IPS DF 6.9 (cell line): Measurements from ENCODE around the gene TAS2R8.
"Not testable (repeated sequence)": the region's sequence is repeated elsewhere in the genome, so short reads cannot be mapped to it uniquely, and the experiment has no call there.

Source experiments
- DNase-seq: peaks from one replicate; pipeline ENCODE4 v3.0.0-alpha.2; 2013; ENCODE audit warnings: low read depth, low spot score
- H3K27ac ChIP-seq: one replicate; pipeline ENCODE4 v1.5.1; 2013; ENCODE audit warnings: low read length, control low read depth
- H3K27me3 ChIP-seq: 2 replicates; pipeline ENCODE4 v1.6.1; 2013; ENCODE audit warnings: mild to moderate bottlenecking, low read length; ENCODE audit not compliant: control insufficient read depth, insufficient read depth
- H3K36me3 ChIP-seq: 2 replicates; pipeline ENCODE4 v1.6.1; 2013; ENCODE audit warnings: low read length; ENCODE audit not compliant: control insufficient read depth, insufficient read depth
- H3K4me1 ChIP-seq: 2 replicates; pipeline ENCODE4 v1.6.1; 2013; ENCODE audit warnings: low read length; ENCODE audit not compliant: control insufficient read depth, insufficient read depth
- H3K4me3 ChIP-seq: 2 replicates; pipeline ENCODE4 v1.5.1; 2013; ENCODE audit warnings: mild to moderate bottlenecking, low read length
- H3K9me3 ChIP-seq: 2 replicates; pipeline ENCODE4 v1.6.1; 2013; ENCODE audit warnings: low read length, inconsistent platforms; ENCODE audit not compliant: control insufficient read depth, insufficient read depth
- WGBS: extraction: QIAGEN DNeasy Blood & Tissue Kit; methylation state at CpG from one replicate; pipeline ENCODE4 v1.1.7; 2013; ENCODE audit warnings: mixed read lengths, missing lambda C conversion rate; ENCODE audit not compliant: insufficient read length, insufficient coverage; 5-methylcytosine and 5-hydroxymethylcytosine counted together

Gene TAS2R8

GRCh38 chr12:10824957-10825356 is 17.9 kb upstream of the TAS2R8 start:
- DNase-seq, result no peak
- no peaks in the 10 kb centered on the region for H3K36me3 ChIP-seq
- no peaks in the 10 kb centered on the region for H3K4me1 ChIP-seq
- no peak overlapping the region for H3K27ac ChIP-seq
- H3K9me3 ChIP-seq, result no peaks in the 10 kb centered on the region
- no peaks in the 10 kb centered on the region for H3K27me3 ChIP-seq
- no CpG with 5 or more reads among the region's 3 CpGs for WGBS
- no peak overlapping the region for H3K4me3 ChIP-seq

DNA sequence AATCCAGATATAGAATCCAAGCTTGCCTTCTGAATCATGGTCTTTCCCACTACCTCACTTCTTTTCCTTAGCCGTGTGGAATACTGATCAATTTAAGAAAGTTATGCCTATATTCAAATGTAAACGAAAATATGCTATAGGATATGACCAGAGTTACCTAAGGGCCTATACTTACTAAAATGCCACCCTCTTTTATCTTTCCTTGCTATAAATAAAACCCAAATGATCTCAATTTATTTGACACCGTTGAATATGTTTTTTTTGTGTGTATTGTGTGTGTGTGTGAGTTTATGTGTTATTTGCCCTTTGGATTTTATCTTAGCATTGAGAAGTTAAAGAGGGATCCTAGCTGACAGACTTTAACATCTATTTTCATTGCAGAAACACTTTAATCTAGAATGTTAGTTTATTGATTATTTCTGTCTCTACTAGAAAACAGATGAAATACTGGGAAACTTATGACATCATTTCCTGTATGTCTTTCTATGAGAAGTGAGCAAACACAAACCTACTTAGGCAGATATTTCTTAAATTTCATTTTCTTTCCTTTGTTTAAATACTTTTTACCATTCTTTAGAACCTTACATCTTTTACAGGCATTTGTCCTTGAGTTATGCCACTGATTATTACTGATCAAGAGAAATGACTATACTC is 4.9 kb upstream of the TAS2R8 start:
- WGBS, result 100% methylated on average over 1 of the region's 3 CpGs
- Histone ChIP-seq H3K27me3 (no peaks in the 10 kb centered on the region; the same call in 1 of the 2 replicates), H3K4me1 (no peaks in the 10 kb centered on the region), H3K36me3 (no peaks in the 10 kb centered on the region), H3K4me3 (no peak overlapping the region), H3K27ac (no peak overlapping the region), H3K9me3 (no peaks in the 10 kb centered on the region)
- DNase-seq, result no peak

GRCh38 chr12:10810068-10810467 is 3.0 kb upstream of the TAS2R8 start, which contains the start of gene TAS2R9:
TAS2R9 (minus strand) TSS chr12:10810168; CDS start chr12:10810075, 93 bp downstream.
- no peak within 1 kb of the TSS for H3K4me3 ChIP-seq
- H3K9me3 ChIP-seq, result no peaks in the 10 kb centered on the region
- H3K4me1 ChIP-seq, result no peaks in the 10 kb centered on the region
- H3K27me3 ChIP-seq, result no peaks in the 10 kb centered on the region; the same call in 1 of the 2 replicates
- no peak within 1 kb of the TSS for H3K27ac ChIP-seq
- no peaks in the 10 kb centered on the region for H3K36me3 ChIP-seq
- DNase-seq, result no peak

DNA sequence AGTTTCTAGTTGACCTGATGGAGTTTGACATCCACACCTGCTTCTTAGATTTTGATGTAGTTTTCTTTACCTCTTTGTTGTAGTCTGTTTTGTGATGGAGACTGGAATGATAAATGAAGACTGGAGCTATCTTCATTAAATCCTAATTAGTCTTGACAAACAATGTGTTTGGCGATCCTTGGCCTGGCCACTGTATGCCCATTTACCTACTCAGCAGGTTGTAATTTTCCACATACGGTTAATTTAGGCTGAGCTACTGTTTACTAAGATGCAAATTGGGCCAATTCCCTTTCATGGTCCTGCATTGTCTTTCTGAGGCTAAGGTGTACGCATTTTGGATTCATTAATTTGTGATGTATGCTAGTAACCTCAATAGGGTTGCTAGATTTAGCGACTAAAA is 4.5 kb downstream of the TAS2R8 start, which contains the start of gene TAS2R7:
Gene TAS2R7, minus strand, starts transcription at position 41 of the 400 bp plus-strand sequence. CDS start 57 bp downstream, outside the sequence.
- no CpG with 5 or more reads among the region's 4 CpGs for WGBS
- no peaks in the 10 kb centered on the region for H3K4me1 ChIP-seq
- no peak within 1 kb of the TSS for H3K4me3 ChIP-seq
- no peaks in the 10 kb centered on the region for H3K36me3 ChIP-seq
- DNase-seq, result no peak
- H3K27ac ChIP-seq, result no peak within 1 kb of the TSS
- no peaks in the 10 kb centered on the region for H3K9me3 ChIP-seq
- no peaks in the 10 kb centered on the region for H3K27me3 ChIP-seq

DNA sequence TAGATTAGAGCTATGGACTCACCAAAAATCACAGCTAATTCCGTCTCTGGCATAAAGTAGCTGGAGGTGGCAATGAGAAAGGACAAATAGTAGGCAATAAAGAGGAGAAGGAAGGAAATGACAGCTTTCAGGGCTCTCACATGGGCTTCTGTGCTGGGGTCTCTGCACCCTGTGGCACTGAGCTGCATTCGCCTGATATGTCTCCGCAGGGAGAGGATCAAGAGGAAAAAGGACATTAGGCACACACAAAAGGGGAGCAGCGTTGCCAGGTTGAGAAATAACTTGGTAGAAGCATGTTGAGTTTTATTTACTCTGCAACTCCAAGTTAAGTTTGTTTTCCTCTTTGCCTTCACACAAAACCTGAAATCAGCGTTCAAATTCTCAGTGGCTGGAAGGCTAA is 5.3 kb downstream of the TAS2R8 start:
- no peak for DNase-seq

DNA sequence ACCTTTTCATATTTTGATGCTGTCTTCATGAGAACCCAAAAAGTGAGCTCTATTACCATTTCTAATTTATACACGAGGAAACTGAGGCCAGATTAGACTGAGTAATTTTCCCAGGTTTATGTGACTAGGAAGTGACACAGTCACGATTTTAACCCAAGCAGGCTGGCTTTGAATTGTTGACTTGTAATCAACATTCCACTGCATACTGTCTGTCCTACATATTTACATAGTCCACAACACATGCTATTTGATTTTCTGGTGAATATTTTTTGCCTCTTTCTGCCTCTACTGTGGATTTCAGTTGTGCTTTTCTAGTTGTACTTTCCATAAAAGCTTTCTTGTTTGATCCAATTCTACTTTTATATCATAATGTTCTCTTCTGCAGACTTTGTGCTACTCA is 12.9 kb downstream of the TAS2R8 start:
- H3K4me1 ChIP-seq, result no peaks in the 10 kb centered on the region
- no peak for DNase-seq
- no CpG with 5 or more reads among the region's 2 CpGs for WGBS
- no peak overlapping the region for H3K4me3 ChIP-seq
- no peaks in the 10 kb centered on the region for H3K27me3 ChIP-seq
- no peaks in the 10 kb centered on the region for H3K9me3 ChIP-seq
- H3K27ac ChIP-seq, result no peak overlapping the region
- H3K36me3 ChIP-seq, result no peaks in the 10 kb centered on the region

More for the DNA sequence above, 5.3 kb downstream of the TAS2R8 start:
- H3K4me3 ChIP-seq, result no peak overlapping the region
- no peak overlapping the region for H3K27ac ChIP-seq
- WGBS, result no CpG with 5 or more reads among the region's 5 CpGs
- H3K27me3 ChIP-seq, result no peaks in the 10 kb centered on the region
- no peaks in the 10 kb centered on the region for H3K36me3 ChIP-seq
- no peaks in the 10 kb centered on the region for H3K9me3 ChIP-seq
- no peaks in the 10 kb centered on the region for H3K4me1 ChIP-seq

- no CpG with 5 or more reads among the region's 4 CpGs for WGBS
- H3K27ac ChIP-seq, H3K36me3 ChIP-seq, H3K27me3 ChIP-seq, H3K4me1 ChIP-seq, H3K9me3 ChIP-seq, DNase-seq, H3K4me3 ChIP-seq: not testable (repeated sequence)
Measured at GRCh38 chr12:10791769-10792168, 15.3 kb downstream of the TAS2R8 start.

GRCh38 chr12:10783252-10783651 is 23.8 kb downstream of the TAS2R8 start:
- Histone ChIP-seq H3K4me3 (no peak overlapping the region), H3K4me1 (no peaks in the 10 kb centered on the region), H3K27me3 (no peaks in the 10 kb centered on the region), H3K36me3 (no peaks in the 10 kb centered on the region), H3K27ac (no peak overlapping the region), H3K9me3 (no peaks in the 10 kb centered on the region)
- no peak for DNase-seq
- no CpG with 5 or more reads among the region's 5 CpGs for WGBS

GRCh38 chr12:10779103-10779502 is 28.0 kb downstream of the TAS2R8 start:
- Histone ChIP-seq H3K27ac (no peak overlapping the region), H3K4me3 (no peak overlapping the region), H3K4me1 (no peaks in the 10 kb centered on the region), H3K27me3 (no peaks in the 10 kb centered on the region), H3K9me3 (no peaks in the 10 kb centered on the region), H3K36me3 (no peaks in the 10 kb centered on the region)
- no peak for DNase-seq
- WGBS, result no CpG with 5 or more reads among the region's 2 CpGs

- no CpG with 5 or more reads among the region's 1 CpG for WGBS
- H3K4me1 ChIP-seq, result no peaks in the 10 kb centered on the region
- no peak overlapping the region for H3K27ac ChIP-seq
- H3K9me3 ChIP-seq, result no peaks in the 10 kb centered on the region
- no peaks in the 10 kb centered on the region for H3K36me3 ChIP-seq
- peak; percentile 7 for DNase-seq
- no peaks in the 10 kb centered on the region for H3K27me3 ChIP-seq
- no peak overlapping the region for H3K4me3 ChIP-seq
Measured at GRCh38 chr12:10771132-10771733, 35.9 kb downstream of the TAS2R8 start.

DNA sequence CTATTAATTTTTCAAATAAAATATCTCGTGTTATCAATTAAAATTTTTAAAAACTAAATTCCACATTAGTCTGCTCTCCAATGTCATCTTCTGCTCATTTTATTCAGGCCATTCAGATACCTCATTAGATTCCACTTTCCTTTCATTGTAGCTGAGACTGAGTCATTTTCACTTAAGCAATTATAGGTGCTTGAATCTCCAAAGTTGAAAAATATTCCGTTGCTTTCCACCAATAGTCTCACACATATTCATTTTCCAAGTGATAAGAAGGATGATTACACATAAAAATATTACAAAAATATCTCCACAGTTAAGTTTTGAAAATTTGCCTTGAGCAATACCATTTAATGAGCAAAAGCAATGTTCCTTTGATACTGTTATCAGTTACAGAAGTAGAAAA is 47.4 kb downstream of the TAS2R8 start:
- Histone ChIP-seq H3K36me3 (no peaks in the 10 kb centered on the region), H3K27me3 (no peaks in the 10 kb centered on the region), H3K4me1 (no peaks in the 10 kb centered on the region), H3K9me3 (no peaks in the 10 kb centered on the region; the same call in none of the 2 replicates), H3K27ac (no peak overlapping the region), H3K4me3 (no peak overlapping the region)
- 100% methylated on average over 1 of the region's 2 CpGs for WGBS
- no peak for DNase-seq
